SJCRH30 (cell line): Measurements from ENCODE around the gene RUFY1. TPM values are rescaled to one million over a fixed set of nuclear protein-coding genes. Genes with fewer than 3 reads are reported as not detected.
"Not testable (repeated sequence)": the region's sequence is repeated elsewhere in the genome, so short reads cannot be mapped to it uniquely, and the experiment has no call there.

ENCODE experiments used
- DNase-seq, 2 experiments: peaks; one replicate each; pipeline ENCODE4 v3.0.0-alpha.2; 2015 to 2020
- H3K27ac ChIP-seq: fragments of 250-450 bp; sonication (Bioruptor Pico); 2 replicates; pipeline ENCODE4 v1.5.1; 2020; ENCODE audit warnings: mild to moderate bottlenecking, moderate library complexity
- H3K27me3 ChIP-seq: fragments of 250-450 bp; sonication (Bioruptor Pico); 2 replicates; pipeline ENCODE4 v1.5.1; 2020; ENCODE audit warnings: mild to moderate bottlenecking, moderate library complexity
- H3K36me3 ChIP-seq: fragments of 250-450 bp; sonication (Bioruptor Pico); 2 replicates; pipeline ENCODE4 v1.5.1; 2020; ENCODE audit warnings: mild to moderate bottlenecking, moderate library complexity
- H3K4me1 ChIP-seq: fragments of 250-450 bp; sonication (Bioruptor Pico); 2 replicates; pipeline ENCODE4 v1.5.1; 2020; ENCODE audit warnings: mild to moderate bottlenecking, moderate library complexity
- H3K4me3 ChIP-seq: fragments of 250-450 bp; sonication (Bioruptor Pico); 2 replicates; pipeline ENCODE4 v1.5.1; 2020; ENCODE audit warnings: mild to moderate bottlenecking, moderate library complexity
- H3K9me3 ChIP-seq: fragments of 250-450 bp; sonication (Bioruptor Pico); replicated peaks from 2 replicates; pipeline ENCODE4 v1.5.1; 2020; ENCODE audit warnings: mild to moderate bottlenecking, moderate library complexity
- total RNA-seq: library from RNA; depleted of rRNA; stranded (reverse); fragments of >200 nt; shearing (Covaris generic); gene quantifications from 2 replicates; pipeline ENCODE4 v1.2.3, GENCODE V29; 2014

RUFY1 gene
- total RNA-seq, 1 experiment from 2014 or later, result 25.7 TPM

- Histone ChIP-seq H3K4me3 (peak overlapping the region; percentile 88), H3K9me3 (no peaks in the 10 kb centered on the region), H3K4me1 (no peaks in the 10 kb centered on the region), H3K36me3 (peaks cover 92% of the 10 kb centered on the region), H3K27me3 (no peaks in the 10 kb centered on the region), H3K27ac (no peak overlapping the region)
- DNase-seq, result no peak
Observed at GRCh38 chr5:179618923-179619554, 68.7 kb downstream of the RUFY1 start.

- H3K27me3 ChIP-seq, result no peaks in the 10 kb centered on the region
- peak overlapping the region; percentile 88 for H3K4me3 ChIP-seq
- no peak for DNase-seq
- no peaks in the 10 kb centered on the region for H3K9me3 ChIP-seq
- no peak overlapping the region for H3K27ac ChIP-seq
- peaks cover 2% of the 10 kb centered on the region; the same call in 1 of the 2 replicates for H3K4me1 ChIP-seq
- H3K36me3 ChIP-seq, result peaks cover 84% of the 10 kb centered on the region
Observed at GRCh38 chr5:179619776-179620175, 69.4 kb downstream of the RUFY1 start.

GRCh38 chr5:179620293-179620692 lies 69.9 kb downstream of the RUFY1 start:
- Histone ChIP-seq H3K27me3 (no peaks in the 10 kb centered on the region), H3K27ac (no peak overlapping the region), H3K4me3 (peak overlapping the region; percentile 88), H3K4me1 (peaks cover 6% of the 10 kb centered on the region; the same call in 1 of the 2 replicates), H3K9me3 (no peaks in the 10 kb centered on the region), H3K36me3 (peaks cover 79% of the 10 kb centered on the region)
- no peak for DNase-seq

- Histone ChIP-seq H3K27ac (no peak overlapping the region), H3K9me3 (no peaks in the 10 kb centered on the region), H3K36me3 (peaks cover 74% of the 10 kb centered on the region), H3K4me1 (peaks cover 6% of the 10 kb centered on the region; the same call in 1 of the 2 replicates), H3K4me3 (peak overlapping the region; percentile 88), H3K27me3 (no peaks in the 10 kb centered on the region)
- no peak for DNase-seq
Observed at GRCh38 chr5:179620703-179621350, 70.5 kb downstream of the RUFY1 start.

- H3K4me1 ChIP-seq, result peaks cover 6% of the 10 kb centered on the region; the same call in 1 of the 2 replicates
- H3K9me3 ChIP-seq, result no peaks in the 10 kb centered on the region
- H3K27me3 ChIP-seq, result no peaks in the 10 kb centered on the region
- no peak overlapping the region for H3K27ac ChIP-seq
- peaks cover 65% of the 10 kb centered on the region for H3K36me3 ChIP-seq
- DNase-seq, result no peak
- H3K4me3 ChIP-seq, result peak overlapping the region; percentile 88
Observed at GRCh38 chr5:179621551-179622214, 71.3 kb downstream of the RUFY1 start.

- Histone ChIP-seq H3K27ac (peak within 1 kb of the TSS; percentile 98), H3K9me3 (no peaks in the 10 kb centered on the region), H3K4me3 (peak within 1 kb of the TSS; percentile 88), H3K27me3 (no peaks in the 10 kb centered on the region), H3K36me3 (peaks cover 50% of the 10 kb centered on the region), H3K4me1 (peaks cover 6% of the 10 kb centered on the region; the same call in 1 of the 2 replicates)
- DNase-seq, result peak; percentile 99
Observed at GRCh38 chr5:179623003-179623905, 72.9 kb downstream of the RUFY1 start, which contains the start of gene HNRNPH1. Gene HNRNPH1, minus strand, starts transcription at chr5:179623671. Its CDS starts 538 bp downstream, at chr5:179623133.

GRCh38 chr5:179623906-179624741 lies 73.8 kb downstream of the RUFY1 start:
- DNase-seq, result peak; percentile 79 to 80
- no peaks in the 10 kb centered on the region for H3K9me3 ChIP-seq

GRCh38 chr5:179624841-179625271 lies 74.5 kb downstream of the RUFY1 start:
- H3K4me3 ChIP-seq, result peak overlapping the region; percentile 88
- peaks cover 34% of the 10 kb centered on the region for H3K36me3 ChIP-seq
- H3K27ac ChIP-seq, result peak overlapping the region; percentile 98
- DNase-seq, result no peak
- no peaks in the 10 kb centered on the region for H3K9me3 ChIP-seq
- H3K27me3 ChIP-seq, result no peaks in the 10 kb centered on the region
- H3K4me1 ChIP-seq, result peaks cover 6% of the 10 kb centered on the region; the same call in 1 of the 2 replicates

More at GRCh38 chr5:179623906-179624741, 73.8 kb downstream of the RUFY1 start:
- peaks cover 6% of the 10 kb centered on the region; the same call in 1 of the 2 replicates for H3K4me1 ChIP-seq
- no peaks in the 10 kb centered on the region for H3K27me3 ChIP-seq
- peaks cover 41% of the 10 kb centered on the region for H3K36me3 ChIP-seq
- peak overlapping the region; percentile 98 for H3K27ac ChIP-seq
- peak overlapping the region; percentile 88 for H3K4me3 ChIP-seq

- not testable (repeated sequence) for DNase-seq, H3K27me3 ChIP-seq
Observed at GRCh38 chr5:179633501-179634369, 83.4 kb downstream of the RUFY1 start.

GRCh38 chr5:179634370-179635172 lies 84.2 kb downstream of the RUFY1 start:
- not testable (repeated sequence) for H3K4me1 ChIP-seq, H3K9me3 ChIP-seq, H3K36me3 ChIP-seq, H3K27ac ChIP-seq, H3K27me3 ChIP-seq, H3K4me3 ChIP-seq
- peak in 1 of 2 experiments; percentile 46 for DNase-seq

More at GRCh38 chr5:179633501-179634369, 83.4 kb downstream of the RUFY1 start:
- H3K4me3 ChIP-seq, result peak overlapping the region; percentile 48
- not testable (repeated sequence) for H3K27ac ChIP-seq, H3K4me1 ChIP-seq, H3K9me3 ChIP-seq, H3K36me3 ChIP-seq

GRCh38 chr5:179639296-179639695 lies 88.9 kb downstream of the RUFY1 start:
- H3K4me3 ChIP-seq, H3K4me1 ChIP-seq, H3K9me3 ChIP-seq, H3K36me3 ChIP-seq, DNase-seq, H3K27ac ChIP-seq, H3K27me3 ChIP-seq: not testable (repeated sequence)

- H3K9me3 ChIP-seq, H3K4me1 ChIP-seq, DNase-seq, H3K27ac ChIP-seq, H3K27me3 ChIP-seq, H3K4me3 ChIP-seq, H3K36me3 ChIP-seq: not testable (repeated sequence)
Observed at GRCh38 chr5:179641745-179642144, 91.4 kb downstream of the RUFY1 start.
